Adrenal gland (tissue), 5 donors: ENCODE data around the gene UVSSA.

Source experiments
- CTCF ChIP-seq, 6 experiments: fragments of 450-650 bp in 4 of 6; fragments of 200-600 bp in 2 of 6; sonication (generic) in 1 of 6; IDR thresholded peaks; 1 replicate in 5 of 6; 2 replicates in 1 of 6; pipeline versions ENCODE4 v1.5.1 to v1.8.0; 2016 to 2021; ENCODE audit warnings: antibody characterized with exemption in 6 of 6, mild to moderate bottlenecking in 2 of 6, moderate library complexity in 1 of 6
- POLR2A ChIP-seq, 2 donors: fragments of 450-650 bp; IDR thresholded peaks; one replicate each; pipeline ENCODE4 v1.6.1; 2017; ENCODE audit warnings: antibody characterized with exemption in 2 of 2, mild to moderate bottlenecking in 2 of 2, moderate library complexity in 1 of 2
- donor health status: DM: no; HTN: no; CAD: no.

GRCh38 chr4:1338752-1339414 lies 8.1 kb upstream of the UVSSA start:
- TF ChIP-seq POLR2A (IDR thresholded peaks at IDR 0.05) (no peak), CTCF (IDR thresholded peaks at IDR 0.05) (no peak)
